Measurements from ENCODE around the gene NUSAP1.
"Not testable (repeated sequence)": the region's sequence is repeated elsewhere in the genome, so short reads cannot be mapped to it uniquely, and the experiment has no call there.

NUSAP1 gene

DNA sequence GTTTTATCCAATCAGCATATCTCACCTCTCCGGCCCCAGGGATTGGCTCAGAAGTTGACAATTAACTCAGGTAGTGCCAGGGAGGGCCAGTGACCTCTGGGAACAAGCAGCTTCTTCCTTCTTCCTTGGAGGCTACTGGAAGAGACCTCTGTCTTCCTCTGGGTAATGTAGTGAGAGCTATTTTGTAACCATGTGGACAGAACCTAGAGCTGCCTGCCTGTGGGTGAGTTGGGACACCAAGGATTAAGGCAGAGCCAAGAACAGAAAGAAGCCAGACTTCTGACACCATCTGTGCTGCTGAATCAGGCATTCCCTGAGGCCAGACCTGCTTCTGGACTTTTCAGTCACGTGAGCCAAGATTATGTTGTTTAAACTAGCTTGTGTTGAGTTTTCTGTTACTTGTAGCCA, 75.6 kb downstream of the NUSAP1 start:
- DNase-seq (ENCODE audit: low read depth in 2 of 3, low spot score in 1 of 3) = no peak

DNA sequence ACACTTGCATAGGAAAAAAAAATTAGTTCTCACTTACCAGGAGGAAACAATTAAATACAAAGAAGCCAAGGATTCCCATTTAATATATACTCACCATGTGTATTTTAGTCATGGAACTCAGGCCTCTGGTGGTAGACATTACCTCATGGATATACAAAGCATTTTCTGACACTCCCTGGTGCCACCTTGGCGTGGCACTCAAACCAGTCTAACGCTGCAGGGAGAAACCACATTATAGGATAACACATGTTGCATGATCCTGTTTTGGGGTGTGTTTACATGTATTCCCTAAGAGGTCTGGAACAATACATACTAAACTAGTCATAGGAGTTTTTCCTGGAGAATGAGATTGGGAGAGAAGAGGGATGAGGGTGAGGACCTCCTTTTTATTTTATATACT, 78.3 kb downstream of the NUSAP1 start:
- no peak for DNase-seq (ENCODE audit: low read depth in 2 of 3, low spot score in 1 of 3)

DNA sequence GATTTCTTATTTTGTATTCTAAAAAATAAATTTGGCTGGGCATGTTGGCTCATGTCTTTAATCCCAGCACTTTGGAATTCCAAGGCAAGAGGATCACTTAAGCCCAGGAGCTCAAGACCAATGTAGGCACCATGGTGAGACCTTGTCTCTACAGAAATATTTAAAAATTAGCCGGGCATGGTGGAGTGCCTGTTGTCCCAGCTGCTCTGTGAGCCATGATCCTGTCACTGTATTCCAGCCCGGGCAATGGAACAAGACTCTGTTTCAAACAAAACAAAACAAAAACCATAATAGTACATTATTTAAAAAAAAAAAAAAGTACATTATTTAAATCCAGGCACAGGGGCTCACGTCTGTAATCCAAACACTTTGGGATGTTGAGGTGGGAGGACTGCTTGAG, 78.8 kb downstream of the NUSAP1 start:
- DNase-seq (ENCODE audit: low read depth in 2 of 3, low spot score in 1 of 3) = no peak

DNA sequence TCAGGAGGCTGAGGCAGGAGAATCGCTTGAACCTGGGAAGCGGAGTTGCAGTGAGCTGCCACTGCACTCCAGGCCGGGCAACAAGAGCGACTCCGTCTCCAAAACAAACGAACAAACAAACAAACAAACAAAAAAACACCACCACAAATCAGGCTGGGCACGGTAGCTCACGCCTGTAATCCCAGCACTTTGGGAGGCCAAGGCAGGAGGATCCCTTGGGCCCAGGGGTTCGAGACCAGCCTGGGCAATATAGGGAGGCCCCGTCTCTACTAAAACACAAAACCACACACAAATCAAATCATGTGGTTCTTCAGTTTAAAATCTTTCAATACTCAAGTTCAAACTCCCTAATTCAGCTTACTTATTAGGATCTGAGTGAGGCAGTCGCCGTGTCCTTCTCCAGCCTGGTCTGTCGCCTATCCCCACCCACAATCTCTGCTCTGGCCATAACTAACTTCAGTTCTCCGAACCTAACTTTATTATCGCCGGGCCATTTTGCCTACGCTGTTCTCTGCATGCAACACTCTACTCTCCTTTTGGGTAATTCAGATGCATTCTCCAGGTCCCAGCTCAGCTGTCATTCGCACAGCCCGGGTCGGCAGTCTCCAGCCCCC, 83.6 kb downstream of the NUSAP1 start:
- no peak for DNase-seq (ENCODE audit: low read depth in 2 of 3, low spot score in 1 of 3)

DNA sequence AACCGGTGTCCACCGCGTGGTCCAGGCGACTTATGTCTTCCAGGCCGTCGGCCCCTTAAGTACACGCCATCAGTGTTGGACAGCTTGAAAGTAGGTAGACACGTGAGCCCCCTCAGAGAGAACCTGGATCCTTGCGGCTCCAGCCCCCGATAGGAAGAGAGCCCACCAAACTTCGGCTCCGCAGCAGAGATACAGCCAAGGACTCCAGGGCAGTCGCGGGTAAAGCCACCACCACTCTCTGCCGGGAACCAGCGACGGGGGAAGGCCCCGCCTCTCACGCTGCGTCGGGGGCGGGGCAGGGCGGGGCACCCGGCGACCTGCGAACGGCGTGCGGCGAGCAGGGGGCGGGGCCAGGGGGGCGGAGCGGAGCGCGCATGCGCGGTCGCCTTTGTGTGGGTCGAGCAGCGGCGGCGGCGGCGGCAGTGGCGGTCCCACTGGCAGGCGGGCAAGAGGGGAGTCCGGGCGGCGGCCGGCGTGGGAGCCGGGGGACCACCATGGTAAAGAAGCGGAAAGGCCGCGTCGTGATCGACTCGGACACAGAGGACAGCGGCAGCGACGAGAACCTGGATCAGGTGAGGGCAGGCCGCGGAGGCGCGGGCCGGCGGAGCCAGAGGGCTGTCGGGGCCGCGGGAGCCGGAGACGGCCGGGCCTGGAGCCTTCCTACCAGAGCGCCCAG, 84.2 kb downstream of the NUSAP1 start, which contains the start of gene RTF1:
Gene RTF1 (plus strand): TSS at position 354 of the 676 bp plus-strand sequence. CDS start 21 bp downstream, at position 375.
- DNase-seq (ENCODE audit: low read depth in 2 of 3, low spot score in 1 of 3) = peak; percentile 91 to 97 (median 96)

DNA sequence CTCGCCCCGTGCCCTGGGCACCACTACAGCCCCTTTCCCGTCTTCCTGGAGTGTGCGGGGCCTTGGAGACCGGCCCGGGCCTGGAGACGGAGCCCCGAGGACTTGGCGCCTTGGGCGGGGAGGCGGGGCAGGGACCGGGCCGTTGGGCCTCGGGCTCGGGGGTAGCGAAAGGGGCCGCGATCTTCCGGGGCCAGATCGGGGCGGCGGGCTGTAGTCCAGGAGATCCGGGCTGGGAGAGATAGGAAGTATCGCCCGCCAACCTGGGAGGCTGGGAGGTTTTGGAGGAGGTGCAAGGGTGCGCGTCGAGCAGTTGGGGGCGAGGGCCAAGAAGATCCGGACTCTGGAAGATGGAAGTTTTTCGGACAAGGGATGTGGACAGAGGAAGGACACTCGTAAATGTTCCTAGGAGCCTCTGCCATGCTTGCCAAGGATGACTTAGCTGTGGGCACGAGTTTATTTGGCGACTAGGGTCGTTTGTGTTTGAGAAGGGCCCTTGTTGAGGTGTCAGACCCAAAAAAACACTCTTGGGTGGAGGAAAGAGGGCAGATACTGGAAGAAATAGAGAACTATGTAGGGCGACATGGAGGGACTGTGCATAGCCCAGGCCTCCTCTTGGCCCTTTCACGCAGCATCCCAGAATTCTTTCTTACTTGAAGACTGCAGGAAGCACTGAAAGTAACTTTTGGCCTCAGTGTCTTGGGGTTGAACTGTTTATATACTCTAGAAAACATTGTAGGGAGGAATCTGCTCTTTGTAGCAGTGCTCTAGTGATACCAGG, 84.9 kb downstream of the NUSAP1 start:
- peak in 1 of 3 donors; percentile 27 for DNase-seq (ENCODE audit: low read depth in 2 of 3, low spot score in 1 of 3)

DNA sequence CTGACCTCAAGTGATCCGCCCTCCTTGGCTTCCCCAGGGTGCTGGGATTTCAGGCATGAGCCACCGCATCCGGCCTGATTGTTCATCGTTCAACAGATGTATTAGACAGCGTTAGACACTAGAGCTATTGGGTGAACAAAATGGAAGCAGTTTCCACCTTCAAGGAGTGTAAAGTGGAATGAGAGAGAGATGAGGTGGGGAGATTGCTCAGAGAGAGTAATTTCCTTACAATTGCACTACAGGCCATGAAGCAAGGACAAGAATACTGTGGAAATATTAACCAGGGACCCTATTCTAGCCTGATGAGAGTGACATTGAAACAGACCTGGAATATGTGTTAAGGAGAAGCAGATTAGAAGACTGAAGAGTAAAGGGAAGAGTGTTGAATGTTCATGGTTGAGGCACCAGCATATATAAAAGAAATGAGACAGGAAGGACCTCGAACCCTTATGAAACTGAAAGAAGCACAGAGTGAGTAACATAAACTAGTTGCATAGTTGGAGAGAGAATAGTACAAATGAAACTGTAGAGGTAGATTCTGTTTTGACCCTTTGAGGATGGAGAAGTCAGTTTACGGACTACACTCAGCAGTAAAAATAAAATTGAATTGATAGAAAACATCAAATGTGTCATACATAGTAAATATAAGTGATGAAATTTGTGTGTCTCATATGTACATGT, 91.4 kb downstream of the NUSAP1 start:
- DNase-seq (ENCODE audit: low read depth in 2 of 3, low spot score in 1 of 3) = no peak

DNA sequence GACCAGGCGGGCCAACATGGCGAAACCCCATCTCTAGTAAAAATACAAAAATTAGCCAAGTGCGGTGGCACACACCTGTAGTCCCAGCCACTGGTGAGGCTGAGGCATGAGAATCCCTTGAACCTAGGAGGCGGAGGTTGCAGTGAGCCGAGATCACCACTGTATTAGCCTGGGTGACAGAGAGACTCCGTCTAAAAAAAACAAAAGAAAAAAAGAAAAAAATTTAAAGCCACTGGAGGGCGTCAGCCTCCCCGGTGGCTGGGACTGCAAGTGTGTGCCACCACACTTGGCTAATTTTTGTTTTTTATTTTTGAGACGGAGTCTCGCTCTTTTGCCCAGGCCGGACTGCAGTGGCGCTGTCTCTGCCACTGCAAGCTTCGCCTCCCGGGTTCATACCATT, 92.1 kb downstream of the NUSAP1 start:
- DNase-seq (ENCODE audit: low read depth in 2 of 3, low spot score in 1 of 3) = no peak

DNA sequence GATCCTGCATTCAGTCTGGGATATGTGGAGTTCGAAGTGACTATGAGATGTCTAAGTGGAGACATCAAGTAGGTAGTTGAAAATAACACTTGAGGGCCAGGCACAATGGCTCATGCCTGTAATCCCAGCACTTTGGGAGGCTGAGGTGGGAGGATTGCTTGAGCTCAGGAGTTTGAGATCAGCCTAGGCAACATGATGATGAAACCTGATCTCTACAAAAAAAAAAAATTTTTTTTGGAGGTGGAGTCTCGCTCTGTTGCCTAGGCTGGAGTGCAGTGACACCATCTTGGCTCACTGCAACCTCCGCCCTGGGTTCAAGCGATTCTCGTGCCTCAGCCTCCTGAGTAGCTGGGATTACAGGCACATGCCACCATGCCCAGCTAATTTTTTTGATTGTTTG, 93.2 kb downstream of the NUSAP1 start:
- DNase-seq (ENCODE audit: low read depth in 2 of 3, low spot score in 1 of 3) = not testable (repeated sequence)

DNA sequence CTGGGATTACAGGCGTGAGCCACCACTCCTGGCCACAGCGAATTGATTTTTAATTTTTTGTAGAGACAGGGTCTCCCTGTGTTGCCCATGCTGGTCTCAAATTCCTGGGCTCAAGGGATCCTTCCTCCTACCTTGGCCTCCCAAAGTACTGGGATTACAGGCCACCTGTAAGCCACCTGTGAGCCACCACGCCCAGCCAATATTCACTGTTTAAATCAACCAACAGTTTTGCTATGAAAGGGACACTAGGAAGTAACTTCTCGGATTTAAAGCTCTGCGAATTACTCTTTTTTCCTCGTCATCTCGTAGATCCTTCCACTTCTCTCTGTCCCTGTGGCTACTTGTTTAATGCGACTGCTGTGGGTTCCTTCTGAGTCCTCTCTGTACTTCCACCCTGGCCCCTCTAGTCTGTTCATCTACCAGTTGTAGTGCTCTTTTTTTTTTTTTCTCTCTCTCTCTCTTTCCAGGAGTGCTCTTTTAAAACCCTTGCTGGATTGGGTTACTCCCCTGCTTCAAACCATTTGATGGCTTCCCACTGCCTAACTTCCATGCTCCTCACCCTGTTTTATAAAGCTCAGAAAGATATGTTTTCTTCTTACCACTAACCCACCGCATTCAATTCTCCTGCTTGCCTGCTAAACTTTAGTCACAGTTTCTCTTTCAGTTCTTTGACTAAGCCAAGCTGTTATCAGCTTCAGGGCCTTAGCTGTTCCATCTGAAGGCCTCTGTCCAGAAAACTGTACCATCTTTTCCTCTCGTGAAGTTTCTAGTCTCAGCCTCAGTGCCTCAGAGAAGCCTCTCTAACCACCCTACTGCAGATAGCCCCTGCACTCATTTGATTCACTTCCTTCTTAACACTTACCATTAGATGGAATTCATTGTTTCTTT, 96.6 kb downstream of the NUSAP1 start:
- DNase-seq (ENCODE audit: low read depth in 2 of 3, low spot score in 1 of 3) = peak in 1 of 3 donors; percentile 15

All from stimulated activated CD4-positive, alpha-beta T cell treated with anti-CD3 and anti-CD28 coated beads, Interleukin-12 subunit alpha, Interleukin-12 subunit beta, amount 100 ng/mL, for 48 hours (primary cell).